Stimulated activated CD8-positive, alpha-beta memory T cell treated with anti-CD3 and anti-CD28 coated beads, Interleukin-7, amount 100 ng/mL, for 1 hour (primary cell): ENCODE data around the gene PLEKHG4B.
"Not testable (repeated sequence)": the region's sequence is repeated elsewhere in the genome, so short reads cannot be mapped to it uniquely, and the experiment has no call there.

ENCODE experiments used
- DNase-seq, 2 donors: peaks; one replicate each; pipeline ENCODE4 v3.0.0-alpha.2; 2020; ENCODE audit warnings: low read depth in 2 of 2

The PLEKHG4B gene

DNA sequence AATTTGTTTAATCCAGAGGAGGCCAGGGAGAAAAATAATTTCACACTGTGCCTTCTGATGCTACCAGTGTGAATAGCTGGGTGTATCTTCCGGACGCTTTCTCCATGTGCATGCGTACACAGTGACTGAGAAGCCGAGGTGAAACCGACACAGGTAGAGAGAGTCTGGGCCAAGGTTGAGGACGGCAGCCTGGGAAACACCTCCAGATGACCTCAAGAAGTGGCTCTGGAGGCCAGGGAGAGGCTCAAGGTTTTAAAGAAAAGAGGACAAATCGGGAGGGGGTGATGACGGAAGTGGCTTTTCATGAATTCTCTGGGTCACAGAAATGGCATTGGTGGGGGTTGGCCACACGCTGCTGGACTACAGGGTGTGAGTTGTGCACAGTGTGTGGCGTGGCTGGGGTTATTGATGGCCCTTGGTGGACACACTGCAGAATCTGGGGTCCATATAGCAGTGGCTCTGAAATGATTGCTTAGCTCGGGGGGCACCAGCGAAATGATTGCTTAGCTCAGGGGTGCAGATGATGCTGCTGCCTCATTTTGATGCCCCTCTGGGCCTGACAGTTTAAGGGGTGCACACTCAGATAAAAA is 65.3 kb downstream of the PLEKHG4B start:
- no peak for DNase-seq

DNA sequence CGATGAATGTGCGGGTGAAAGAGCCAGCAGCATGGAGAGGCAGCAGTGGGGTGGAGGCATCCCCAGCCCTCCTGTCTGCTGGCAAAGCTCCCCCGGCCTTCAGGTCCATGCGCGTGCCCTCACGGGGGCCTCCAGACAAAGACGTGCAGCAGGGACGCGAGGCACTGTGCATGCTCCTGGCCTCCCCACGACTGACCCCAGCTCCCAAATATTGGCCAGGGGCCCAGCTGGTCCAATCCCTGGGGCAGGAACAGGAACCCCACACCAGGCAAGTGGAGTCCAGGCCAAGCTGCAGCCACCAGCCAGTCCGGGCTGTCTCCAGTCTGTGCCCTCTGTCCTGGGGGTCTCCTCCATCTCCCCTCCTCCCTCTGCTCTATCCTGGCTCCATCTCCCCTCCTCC is 65.8 kb downstream of the PLEKHG4B start:
- DNase-seq: no peak

- DNase-seq: no peak
Observed at GRCh38 chr5:158807-159447, 67.0 kb downstream of the PLEKHG4B start.

DNA sequence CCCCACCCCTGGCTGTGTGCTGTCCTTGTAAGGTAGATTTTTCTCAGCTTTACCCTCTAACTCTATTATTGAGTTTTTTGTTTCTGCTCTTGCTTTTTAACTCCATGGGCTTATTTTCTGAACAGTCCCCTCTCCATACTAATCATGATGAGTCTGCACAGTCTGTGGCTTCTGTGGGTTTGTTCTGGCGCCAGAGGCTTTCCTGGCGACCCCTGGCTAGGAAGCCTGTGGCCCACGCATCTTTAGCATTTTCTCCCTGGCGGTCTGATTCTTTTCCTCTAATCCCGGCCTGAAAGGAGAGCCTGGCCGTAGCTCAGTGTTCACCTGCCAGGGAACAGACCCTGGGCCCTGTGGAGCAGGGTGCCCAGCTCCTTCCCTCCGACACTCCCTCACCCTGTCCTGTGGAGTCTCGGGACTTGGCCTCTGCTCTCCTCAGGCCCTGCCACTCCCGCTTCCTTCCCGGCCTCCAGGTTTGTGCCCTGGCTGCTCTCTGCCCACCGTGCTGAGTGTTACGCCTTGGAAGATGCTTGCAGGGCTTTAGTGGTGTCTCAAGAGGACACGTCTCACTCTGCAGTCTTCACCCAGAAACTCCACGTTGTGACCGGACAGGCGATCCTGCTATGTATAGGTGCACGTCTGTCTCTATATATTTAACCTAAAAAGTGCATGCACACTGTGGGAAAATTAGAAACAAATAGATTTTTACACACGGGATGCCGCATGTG is 67.6 kb downstream of the PLEKHG4B start:
- DNase-seq: no peak

- DNase-seq: no peak
Observed at GRCh38 chr5:160173-160510, 68.2 kb downstream of the PLEKHG4B start.

- no peak for DNase-seq
Observed at GRCh38 chr5:160921-161802, 69.2 kb downstream of the PLEKHG4B start.

DNA sequence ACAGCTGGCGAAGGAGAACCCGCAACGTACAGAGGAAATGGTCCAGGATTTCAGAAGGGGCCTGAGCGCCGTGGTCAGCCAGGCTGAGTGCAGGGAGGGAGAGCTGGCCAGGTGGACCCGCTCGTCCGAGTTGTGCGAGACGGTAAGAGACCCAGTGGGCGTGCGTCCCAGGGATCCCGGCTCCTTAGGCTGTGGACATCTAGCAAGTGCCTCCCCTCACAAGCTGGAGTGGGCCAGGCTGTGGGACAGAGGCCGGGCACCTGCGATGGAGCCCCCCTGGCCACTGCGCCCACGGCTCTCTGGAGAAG is 69.8 kb downstream of the PLEKHG4B start:
- DNase-seq: no peak

DNA sequence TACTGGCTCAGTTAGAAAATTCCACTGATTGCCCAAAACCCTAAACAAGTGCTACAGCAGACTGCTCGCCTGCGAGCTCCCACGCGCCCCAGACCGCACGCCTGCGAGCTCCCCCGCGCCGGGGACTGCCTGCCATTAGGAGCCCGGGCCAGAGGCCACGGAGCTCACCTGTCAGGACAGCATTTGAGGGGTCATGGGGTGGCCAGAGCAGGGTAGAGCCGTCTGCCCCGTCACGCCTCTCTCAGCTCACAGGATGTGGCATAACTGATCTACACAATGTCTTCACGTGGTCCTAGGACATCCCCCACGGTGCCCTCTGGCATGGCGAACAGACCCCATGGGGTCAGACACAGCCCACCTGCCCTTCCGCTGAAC is 70.2 kb downstream of the PLEKHG4B start:
- no peak for DNase-seq

GRCh38 chr5:162565-163337 is 70.8 kb downstream of the PLEKHG4B start:
- DNase-seq: no peak

- no peak for DNase-seq
Observed at GRCh38 chr5:163338-163620, 71.3 kb downstream of the PLEKHG4B start.

DNA sequence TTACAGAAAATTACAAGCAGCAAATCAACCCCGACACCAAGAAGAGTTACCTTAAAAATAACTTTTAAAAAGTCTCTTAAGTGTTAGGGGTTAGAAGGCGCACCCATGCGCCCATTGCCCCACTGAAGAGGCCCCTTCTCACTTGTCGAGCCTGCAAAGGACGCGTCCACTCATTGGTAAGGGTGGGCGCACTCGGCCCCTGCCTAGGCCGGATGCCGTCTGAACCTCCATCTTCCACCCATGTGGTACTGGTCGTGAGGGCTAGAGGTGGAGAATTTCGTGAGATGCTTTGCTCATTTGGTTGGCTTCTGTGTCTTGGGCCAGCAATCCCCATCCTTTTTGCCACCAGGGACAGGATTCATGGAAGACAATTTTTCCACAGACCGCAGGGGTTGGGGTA is 71.9 kb downstream of the PLEKHG4B start:
- no peak for DNase-seq

DNA sequence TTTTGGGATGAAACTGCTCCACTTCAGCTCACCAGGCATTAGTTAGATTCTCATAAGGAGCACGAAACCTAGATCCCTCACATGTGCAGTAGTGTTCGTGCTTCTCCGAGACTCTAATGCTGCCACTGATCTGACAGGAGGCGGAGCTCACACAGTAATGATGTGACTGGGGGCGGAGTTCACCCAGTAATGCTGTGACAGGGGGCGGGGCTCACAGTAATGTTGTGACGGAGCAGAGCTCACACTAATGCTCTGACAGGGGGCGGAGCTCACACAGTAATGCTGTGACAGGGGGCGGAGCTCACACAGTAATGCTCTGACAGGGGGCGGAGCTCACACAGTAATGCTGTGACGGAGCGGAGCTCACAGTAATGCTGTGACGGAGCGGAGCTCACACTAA is 72.3 kb downstream of the PLEKHG4B start:
- no peak for DNase-seq

DNA sequence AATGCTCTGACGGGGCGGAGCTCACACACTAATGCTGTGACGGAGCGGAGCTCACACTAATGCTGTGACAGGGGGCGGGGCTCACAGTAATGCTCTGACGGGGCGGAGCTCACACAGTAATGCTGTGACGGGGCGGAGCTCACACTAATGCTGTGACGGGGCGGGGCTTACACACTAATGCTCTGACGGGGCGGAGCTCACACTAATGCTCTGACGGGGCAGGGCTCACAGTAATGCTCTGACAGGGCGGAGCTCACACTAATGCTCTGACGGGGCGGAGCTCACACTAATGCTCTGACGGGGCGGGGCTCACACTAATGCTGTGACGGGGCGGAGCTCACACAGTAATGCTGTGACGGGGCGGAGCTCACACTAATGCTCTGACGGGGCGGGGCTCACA is 72.8 kb downstream of the PLEKHG4B start:
- not testable (repeated sequence) for DNase-seq

DNA sequence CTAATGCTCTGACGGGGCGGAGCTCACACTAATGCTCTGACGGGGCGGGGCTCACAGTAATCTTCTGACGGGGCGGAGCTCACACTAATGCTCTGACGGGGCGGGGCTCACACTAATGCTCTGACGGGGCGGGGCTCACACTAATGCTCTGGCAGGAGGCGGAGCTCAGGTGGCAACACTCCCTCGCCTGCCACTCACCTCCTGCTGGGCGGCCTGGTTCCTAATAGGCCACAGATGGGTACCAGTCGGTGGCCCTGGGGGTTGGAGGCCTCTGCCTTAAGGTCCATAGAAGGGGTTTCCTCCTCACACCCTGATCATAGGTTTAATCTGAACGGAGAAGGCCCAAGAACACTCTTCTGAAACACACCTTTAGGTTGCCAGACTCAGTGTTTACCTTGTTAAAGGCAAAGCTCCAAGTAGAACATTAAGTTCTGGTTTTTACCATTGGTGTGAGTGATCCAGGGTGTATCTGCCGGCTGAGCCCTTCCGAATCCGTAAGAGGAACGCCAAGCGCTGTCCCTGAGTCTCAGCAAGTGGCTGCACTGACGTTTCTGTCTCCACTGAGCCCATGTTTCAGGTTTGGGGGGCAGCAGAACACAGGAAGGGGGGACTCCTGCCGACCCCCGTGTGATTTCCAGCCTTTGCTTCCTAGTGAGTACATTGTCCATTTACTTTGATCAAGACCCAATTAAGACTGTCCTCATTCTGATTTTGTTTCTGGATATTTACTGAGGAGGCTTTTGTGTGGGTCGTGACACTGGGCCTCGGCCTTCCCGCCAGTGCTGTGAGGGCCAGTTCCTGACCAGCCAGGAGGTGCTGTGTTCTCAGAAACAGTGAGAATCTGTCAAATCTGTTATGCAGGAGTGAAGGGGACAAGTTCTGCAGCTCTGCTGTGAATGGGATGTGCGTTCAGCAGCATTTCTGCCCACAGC is 74.7 kb downstream of the PLEKHG4B start:
- no peak for DNase-seq

- no peak for DNase-seq
Observed at GRCh38 chr5:167511-167910, 75.5 kb downstream of the PLEKHG4B start.

- DNase-seq: no peak
Observed at GRCh38 chr5:167982-168660, 76.2 kb downstream of the PLEKHG4B start.

DNA sequence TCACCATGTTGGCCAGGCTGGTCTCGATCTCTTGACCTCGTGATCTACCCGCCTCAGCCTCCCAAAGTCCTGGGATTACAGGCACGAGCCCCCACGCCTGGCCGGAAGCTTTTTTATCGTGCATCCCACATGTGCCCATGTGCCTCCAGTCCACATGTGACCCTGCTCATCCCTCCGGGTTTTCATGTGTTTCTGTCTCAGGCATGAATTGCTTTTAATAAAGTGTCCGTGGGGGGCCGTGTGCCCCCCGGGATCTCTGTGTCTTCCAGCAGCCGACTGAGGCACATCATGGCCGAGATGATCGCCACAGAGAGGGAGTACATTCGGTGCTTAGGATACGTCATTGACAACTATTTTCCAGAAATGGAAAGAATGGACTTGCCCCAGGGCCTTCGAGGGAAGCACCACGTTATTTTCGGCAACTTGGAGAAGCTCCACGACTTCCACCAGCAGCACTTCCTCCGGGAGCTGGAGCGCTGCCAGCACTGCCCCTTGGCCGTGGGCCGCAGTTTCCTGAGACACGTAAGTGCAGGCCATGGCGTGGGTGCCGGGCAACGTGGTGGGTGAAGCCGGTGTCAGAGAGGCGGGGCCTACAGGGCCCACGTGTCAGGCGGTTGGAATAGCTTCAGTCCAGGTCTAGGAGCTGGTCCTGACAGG is 77.2 kb downstream of the PLEKHG4B start:
- DNase-seq: no peak

DNA sequence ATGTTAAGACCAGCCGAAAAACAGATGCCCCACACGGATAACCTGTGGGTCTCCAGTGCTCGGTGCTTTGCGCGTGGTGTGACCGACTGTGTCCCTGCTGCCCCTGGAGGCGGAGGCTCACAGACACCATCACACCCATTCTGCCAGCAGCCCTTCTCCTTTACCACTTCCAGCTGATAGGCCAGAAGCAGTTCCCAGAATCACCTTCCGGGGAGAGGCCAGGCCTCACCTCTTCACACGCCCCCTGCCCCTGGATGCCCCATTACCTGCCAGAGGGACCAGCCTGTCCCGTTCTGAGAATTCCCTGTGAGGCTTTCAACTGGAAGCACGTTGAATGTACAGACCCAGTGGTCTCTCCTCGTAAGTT is 77.7 kb downstream of the PLEKHG4B start:
- no peak for DNase-seq

GRCh38 chr5:170971-171800 is 79.2 kb downstream of the PLEKHG4B start:
- no peak for DNase-seq
